GM19099 (cell line): ENCODE measurements around the gene CSRNP3.

Source experiments
- POLR2A ChIP-seq: IDR thresholded peaks from 3 replicates; pipeline ENCODE4 v1.6.1; 2011; ENCODE audit warnings: low read depth; ENCODE audit not compliant: insufficient read length; ENCODE audit errors: extremely low read depth

The CSRNP3 gene

DNA sequence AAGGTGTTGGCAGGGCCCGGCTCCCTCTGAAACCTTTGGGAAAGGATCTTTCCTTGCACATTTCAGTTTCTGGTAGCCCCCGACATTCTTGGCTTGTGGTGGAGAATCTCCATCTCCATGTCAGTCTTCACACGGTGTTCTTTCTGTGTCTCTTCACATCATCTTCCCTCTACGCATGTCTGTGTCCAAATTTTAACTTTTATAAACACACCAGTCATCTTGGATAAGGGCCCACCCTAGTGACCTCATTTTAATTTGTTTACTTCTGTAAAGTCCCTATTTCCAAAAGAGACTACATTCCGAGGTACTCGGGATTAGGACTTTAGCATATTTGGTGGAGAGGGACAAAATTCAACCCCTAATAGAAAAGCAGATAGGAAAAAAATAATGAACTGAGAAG, 186.2 kb downstream of the CSRNP3 start:
- TF ChIP-seq POLR2A = no peak

GRCh38 chr2:165660361-165660760, 190.9 kb downstream of the CSRNP3 start:
- TF ChIP-seq POLR2A = no peak

DNA sequence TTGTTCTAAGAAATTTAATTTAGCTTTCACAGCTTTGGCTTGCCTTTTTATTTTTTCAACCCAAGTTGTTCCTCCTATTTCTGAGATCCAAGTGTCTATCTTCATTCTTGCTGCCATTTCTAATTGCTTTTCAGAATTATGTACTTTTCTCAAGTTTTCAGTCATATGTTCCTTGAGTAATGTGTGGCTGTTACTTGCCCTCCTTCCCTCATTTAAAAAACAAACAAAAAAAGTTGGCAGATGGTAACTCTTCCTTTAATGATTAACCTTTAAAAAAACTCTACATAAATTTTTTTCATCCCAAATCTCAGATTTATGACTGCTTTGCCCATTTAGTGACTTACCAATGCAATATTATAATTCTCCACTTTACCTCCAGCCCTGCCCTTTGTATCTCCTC, 193.2 kb downstream of the CSRNP3 start:
- TF ChIP-seq POLR2A = no peak

DNA sequence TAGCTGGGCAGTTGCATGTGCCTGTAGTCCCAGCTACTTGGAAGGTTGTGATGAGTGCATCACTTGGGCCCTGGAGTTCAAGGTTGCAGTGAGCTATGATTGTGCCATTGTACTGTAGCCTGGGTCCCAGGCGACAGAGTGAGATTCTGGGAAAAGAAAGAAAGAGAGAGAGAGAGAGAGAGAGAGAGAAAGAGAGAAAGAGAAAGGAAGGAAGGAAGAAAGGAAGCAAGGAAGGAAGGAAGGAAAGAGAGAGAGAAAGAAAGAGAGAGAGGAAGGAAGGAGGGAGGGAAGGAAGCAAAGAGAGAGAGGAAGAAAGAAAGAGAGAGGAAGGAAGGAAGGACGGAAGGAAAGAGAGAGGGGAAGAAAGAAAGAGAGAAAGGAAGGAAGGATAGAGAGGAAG, 196.1 kb downstream of the CSRNP3 start:
- TF ChIP-seq POLR2A = no peak

GRCh38 chr2:165666605-165667004, 197.1 kb downstream of the CSRNP3 start:
- TF ChIP-seq POLR2A = no peak

DNA sequence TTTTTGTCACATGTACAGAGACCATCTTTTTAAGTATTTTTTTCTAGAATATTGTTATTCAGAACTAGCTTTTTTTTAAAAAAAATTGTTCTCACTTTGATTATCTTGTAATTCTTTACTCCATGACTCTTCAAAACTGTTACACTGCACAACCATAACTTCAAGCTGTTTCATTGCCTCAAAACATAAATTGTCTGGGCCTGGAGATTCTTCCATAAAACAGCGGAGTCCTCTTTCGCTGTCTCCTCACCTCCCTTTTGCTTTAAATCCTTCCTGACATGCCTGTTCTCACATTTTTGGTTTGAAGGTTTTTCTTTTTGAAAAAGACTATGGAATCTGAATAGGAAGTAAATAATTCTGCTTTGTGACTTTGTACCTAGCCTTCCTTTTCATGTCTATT, 197.9 kb downstream of the CSRNP3 start:
- TF ChIP-seq POLR2A = no peak

DNA sequence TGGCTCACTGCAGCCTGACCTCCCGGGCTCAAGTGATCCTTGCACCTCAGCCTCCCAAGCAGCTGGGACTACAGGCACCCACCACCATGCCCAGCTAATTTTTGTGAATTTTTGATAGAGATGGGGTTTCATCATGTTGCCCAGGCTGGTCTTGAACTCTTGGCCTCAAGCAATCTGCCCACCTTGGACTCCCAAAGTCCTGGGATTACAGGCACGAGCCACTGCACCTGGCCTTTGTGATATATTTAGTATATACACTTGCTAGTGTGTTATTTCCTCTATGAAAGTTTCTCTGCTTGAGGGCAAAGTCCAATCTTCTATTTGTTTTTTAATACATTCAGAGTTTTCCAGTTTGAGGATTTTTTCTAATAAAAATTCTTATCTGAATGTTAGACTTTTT, 205.3 kb downstream of the CSRNP3 start:
- TF ChIP-seq POLR2A = no peak

GRCh38 chr2:165675551-165675968, 206.1 kb downstream of the CSRNP3 start:
- no peak for TF ChIP-seq POLR2A

DNA sequence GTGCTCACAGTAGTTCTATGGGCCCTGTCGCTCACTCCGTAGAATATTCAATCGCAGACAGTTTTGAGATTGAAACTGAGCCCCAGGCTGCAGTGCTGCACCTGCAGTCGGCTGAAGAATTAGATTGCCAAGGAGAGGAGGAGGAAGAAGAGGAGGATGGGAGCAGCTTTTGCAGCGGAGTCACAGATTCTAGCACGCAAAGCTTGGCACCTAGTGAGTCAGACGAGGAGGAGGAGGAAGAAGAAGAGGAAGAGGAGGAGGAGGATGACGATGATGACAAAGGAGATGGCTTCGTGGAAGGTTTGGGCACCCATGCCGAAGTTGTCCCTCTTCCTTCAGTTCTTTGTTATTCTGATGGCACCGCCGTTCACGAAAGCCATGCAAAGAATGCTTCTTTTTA, 209.4 kb downstream of the CSRNP3 start:
- TF ChIP-seq POLR2A = no peak

DNA sequence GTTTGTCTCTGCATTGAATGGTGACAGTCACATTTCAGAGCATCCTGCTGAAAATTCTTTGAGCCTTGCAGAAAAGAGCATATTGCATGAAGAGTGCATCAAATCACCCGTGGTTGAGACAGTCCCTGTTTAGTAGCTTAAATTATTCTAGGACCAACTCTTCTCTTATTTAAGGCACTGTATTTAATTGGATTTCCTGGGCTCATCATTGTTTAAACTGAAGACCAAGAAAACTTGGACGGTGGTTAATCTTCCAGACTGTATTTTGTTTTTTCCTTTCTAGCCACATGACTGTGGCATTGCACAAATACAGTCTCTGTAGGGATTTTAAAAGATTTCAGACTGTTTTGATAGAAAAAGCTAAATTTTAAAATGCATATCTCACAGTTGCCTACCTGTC, 210.1 kb downstream of the CSRNP3 start:
- TF ChIP-seq POLR2A = no peak

- TF ChIP-seq POLR2A = no peak
Observed at GRCh38 chr2:165681841-165682240, 212.3 kb downstream of the CSRNP3 start.

GRCh38 chr2:165682546-165682945, 213.0 kb downstream of the CSRNP3 start:
- no peak for TF ChIP-seq POLR2A

DNA sequence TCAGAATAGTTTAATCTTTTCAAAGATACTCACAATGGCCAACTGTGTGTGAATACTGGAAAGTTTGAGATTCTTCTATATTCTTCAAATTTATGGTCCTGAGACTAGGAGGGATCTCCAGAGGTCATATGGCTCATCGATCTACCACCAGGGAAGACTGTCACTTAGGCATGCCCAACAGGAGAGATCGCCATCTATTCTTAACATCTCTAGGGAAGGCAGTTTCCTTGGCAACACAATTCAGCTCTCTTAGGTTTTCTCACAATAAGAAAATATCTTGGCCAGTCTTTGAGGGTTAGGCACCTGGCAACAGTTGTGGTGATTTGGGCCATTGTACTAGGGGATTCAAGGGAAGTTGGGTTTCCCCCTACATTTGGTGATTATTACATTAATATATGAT, 217.3 kb downstream of the CSRNP3 start:
- no peak for TF ChIP-seq POLR2A

DNA sequence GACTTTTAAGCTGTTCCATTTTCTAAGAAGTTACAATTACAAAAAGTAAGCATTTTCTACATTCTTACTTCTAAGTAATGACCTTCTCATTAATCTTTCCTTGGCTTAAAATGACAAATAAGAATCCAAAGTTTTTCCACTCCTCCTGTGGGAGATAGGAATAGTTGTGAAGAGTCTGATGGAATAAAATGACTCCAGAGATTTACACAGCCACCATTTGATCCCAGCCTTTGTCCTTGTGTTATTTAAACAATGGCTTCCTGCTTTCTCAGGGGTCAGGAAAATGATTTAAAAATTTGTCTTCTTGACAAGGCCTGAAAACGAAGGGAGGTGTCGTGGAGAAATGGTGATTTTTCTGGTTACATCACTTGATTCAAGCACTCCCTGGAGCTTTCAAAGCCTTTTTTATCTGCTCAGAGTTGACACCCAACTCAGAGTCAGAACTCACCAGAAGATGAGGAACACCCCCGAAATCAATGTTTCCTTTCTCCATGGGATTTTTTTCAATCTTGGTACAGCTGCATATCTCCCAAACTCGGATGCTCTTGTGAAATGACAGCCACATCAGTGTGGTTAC, 218.0 kb downstream of the CSRNP3 start:
- TF ChIP-seq POLR2A = no peak

GRCh38 chr2:165691615-165692014, 222.1 kb downstream of the CSRNP3 start:
- TF ChIP-seq POLR2A = no peak

DNA sequence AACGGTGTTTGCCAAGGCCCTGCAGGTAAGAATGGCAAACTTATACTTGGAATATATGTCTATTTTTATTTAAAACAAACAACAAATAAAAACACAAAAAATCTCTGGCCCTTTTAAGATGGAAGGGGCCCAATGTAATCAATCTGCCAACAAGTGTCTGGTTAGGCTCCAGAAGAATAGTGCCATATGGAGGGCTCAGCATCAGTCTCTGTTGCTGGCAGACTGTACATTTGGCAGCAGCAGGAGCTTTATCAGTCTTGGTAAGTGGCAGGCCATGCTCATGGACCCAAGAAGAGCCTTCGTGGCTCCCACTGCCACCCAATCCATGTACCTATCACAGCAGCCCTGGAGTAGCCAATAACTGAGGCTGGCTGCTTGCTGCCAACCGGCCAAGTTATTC, 223.4 kb downstream of the CSRNP3 start:
- TF ChIP-seq POLR2A = no peak

DNA sequence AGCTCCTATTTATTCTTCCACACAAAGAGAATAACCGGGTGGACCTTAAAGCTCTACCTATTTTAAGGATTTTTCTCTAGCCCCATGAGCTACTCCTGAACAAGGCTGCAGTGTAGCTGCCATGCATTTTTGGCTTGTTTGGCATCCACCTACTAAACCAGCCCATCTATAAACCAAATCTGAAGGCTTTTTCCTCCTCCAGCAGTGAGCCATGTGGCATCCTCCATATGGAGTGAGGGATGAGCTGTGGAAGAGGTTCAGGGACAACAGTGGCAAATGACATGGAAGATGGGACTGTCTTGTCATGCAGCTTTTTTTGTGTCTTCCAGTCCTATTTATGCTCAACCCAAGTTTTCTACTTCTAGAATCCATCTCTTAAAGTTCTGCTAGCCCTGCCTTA, 224.3 kb downstream of the CSRNP3 start:
- TF ChIP-seq POLR2A = no peak

DNA sequence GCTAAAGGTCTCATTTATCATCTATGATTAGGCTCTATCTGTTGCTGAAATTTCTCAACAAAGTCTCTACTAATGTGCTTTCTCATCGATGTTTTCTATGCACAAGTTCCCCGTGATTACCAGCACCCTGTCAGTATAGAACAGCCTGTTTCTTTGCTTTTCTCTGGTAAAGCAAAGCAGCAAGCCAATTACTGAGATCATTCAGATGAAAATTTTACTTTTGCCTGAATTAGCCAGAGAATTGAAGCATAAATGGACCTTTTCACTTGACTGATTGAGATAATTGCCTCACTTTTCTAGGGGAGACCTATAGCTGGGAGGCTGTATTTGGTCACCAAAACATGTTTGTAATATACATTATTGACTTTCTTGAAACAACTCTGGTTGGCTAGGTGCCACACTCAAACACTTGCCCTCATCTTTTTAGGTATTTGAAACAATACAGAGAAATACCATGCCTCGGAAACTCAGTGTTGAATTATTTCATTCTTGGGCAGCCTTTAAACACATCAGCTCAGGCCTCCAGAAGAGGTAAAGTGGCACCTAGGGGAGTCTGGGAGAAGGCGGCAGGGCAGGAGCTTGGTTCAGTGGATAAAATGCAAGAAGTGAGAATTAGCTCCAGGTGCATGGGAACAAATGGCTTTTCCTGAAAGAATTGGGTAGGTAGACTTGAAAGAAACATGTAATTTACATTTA, 228.4 kb downstream of the CSRNP3 start:
- TF ChIP-seq POLR2A = no peak

DNA sequence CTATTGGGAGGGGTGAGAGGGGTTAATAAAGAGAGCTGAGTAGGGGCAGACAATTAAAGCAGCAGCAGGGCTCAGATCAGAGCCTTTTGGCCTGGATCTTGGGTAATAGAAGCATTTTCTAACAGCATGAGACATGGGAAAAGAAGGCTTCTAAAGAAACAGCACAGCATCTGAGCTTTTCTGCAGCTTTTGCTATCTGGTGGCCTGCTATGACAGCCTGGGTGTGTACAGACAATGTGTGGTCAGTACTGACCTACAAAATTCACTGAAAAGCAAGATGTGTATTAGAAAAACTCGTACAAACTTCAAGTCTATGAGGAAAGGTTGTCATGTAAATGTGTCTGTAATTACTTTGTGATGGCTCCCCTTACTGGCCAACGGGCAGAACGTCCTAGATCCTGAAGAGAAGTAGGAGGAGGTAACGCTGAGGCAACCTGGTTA, 229.0 kb downstream of the CSRNP3 start:
- TF ChIP-seq POLR2A = no peak
